Nephron progenitor cell (in vitro differentiated cells): Measurements from ENCODE around the gene ECE1.
"Not testable (repeated sequence)": the region's sequence is repeated elsewhere in the genome, so short reads cannot be mapped to it uniquely, and the experiment has no call there.

Source experiments
- DNase-seq: peaks from one replicate; pipeline ENCODE4 v3.0.0; 2021
- H3K27ac Mint-ChIP-seq: 2 replicates; pipeline ENCODE4 v1.8.0; 2021; ENCODE audit warnings: mild to moderate bottlenecking, moderate library complexity, mixed read lengths
- H3K27me3 Mint-ChIP-seq: 2 replicates; pipeline ENCODE4 v1.8.0; 2021; ENCODE audit warnings: mild to moderate bottlenecking, low read depth, mixed read lengths; ENCODE audit not compliant: poor library complexity
- H3K36me3 Mint-ChIP-seq: 2 replicates; pipeline ENCODE4 v1.8.0; 2021; ENCODE audit warnings: low read depth, mixed read lengths
- H3K4me1 Mint-ChIP-seq: 2 replicates; pipeline ENCODE4 v1.8.0; 2021; ENCODE audit warnings: mixed read lengths
- H3K4me3 Mint-ChIP-seq: 2 replicates; pipeline ENCODE4 v1.8.0; 2021; ENCODE audit warnings: mild to moderate bottlenecking, moderate library complexity, mixed read lengths
- H3K9me3 Mint-ChIP-seq: 2 replicates; pipeline ENCODE4 v1.8.0; 2021; ENCODE audit warnings: mild to moderate bottlenecking, moderate library complexity, mixed read lengths
- TF ChIP-seq, protein P1 (sequence below): fragments of 200-600 bp; sonication (generic); IDR thresholded peaks from 2 replicates; pipeline ENCODE4 v1.5.0; 2021; ENCODE audit warnings: antibody characterized with exemption

ECE1 gene

GRCh38 chr1:21205416-21205815, 84.8 kb downstream of the ECE1 start:
- H3K27ac Mint-ChIP-seq = no peak overlapping the region
- no peaks in the 10 kb centered on the region for H3K36me3 Mint-ChIP-seq
- peaks cover 10% of the 10 kb centered on the region for H3K27me3 Mint-ChIP-seq
- H3K9me3 Mint-ChIP-seq = no peaks in the 10 kb centered on the region
- no peak for DNase-seq
- H3K4me3 Mint-ChIP-seq = no peak overlapping the region
- TF ChIP-seq, protein P1, sequence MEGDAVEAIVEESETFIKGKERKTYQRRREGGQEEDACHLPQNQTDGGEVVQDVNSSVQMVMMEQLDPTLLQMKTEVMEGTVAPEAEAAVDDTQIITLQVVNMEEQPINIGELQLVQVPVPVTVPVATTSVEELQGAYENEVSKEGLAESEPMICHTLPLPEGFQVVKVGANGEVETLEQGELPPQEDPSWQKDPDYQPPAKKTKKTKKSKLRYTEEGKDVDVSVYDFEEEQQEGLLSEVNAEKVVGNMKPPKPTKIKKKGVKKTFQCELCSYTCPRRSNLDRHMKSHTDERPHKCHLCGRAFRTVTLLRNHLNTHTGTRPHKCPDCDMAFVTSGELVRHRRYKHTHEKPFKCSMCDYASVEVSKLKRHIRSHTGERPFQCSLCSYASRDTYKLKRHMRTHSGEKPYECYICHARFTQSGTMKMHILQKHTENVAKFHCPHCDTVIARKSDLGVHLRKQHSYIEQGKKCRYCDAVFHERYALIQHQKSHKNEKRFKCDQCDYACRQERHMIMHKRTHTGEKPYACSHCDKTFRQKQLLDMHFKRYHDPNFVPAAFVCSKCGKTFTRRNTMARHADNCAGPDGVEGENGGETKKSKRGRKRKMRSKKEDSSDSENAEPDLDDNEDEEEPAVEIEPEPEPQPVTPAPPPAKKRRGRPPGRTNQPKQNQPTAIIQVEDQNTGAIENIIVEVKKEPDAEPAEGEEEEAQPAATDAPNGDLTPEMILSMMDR = no peak
- no peaks in the 10 kb centered on the region for H3K4me1 Mint-ChIP-seq

- H3K4me3 Mint-ChIP-seq = no peak overlapping the region
- peaks cover 33% of the 10 kb centered on the region for H3K27me3 Mint-ChIP-seq
- no peaks in the 10 kb centered on the region for H3K36me3 Mint-ChIP-seq
- no peak for DNase-seq
- TF ChIP-seq, protein P1 = no peak
- no peak overlapping the region for H3K27ac Mint-ChIP-seq
- peaks cover 3% of the 10 kb centered on the region for H3K9me3 Mint-ChIP-seq
- H3K4me1 Mint-ChIP-seq = no peaks in the 10 kb centered on the region
Measured at GRCh38 chr1:21201650-21202049, 88.6 kb downstream of the ECE1 start.

- not testable (repeated sequence) for H3K27ac Mint-ChIP-seq, H3K4me3 Mint-ChIP-seq, H3K36me3 Mint-ChIP-seq, DNase-seq, H3K9me3 Mint-ChIP-seq, H3K4me1 Mint-ChIP-seq
- H3K27me3 Mint-ChIP-seq = peaks cover 33% of the 10 kb centered on the region
Measured at GRCh38 chr1:21201238-21201637, 89.0 kb downstream of the ECE1 start.

DNA sequence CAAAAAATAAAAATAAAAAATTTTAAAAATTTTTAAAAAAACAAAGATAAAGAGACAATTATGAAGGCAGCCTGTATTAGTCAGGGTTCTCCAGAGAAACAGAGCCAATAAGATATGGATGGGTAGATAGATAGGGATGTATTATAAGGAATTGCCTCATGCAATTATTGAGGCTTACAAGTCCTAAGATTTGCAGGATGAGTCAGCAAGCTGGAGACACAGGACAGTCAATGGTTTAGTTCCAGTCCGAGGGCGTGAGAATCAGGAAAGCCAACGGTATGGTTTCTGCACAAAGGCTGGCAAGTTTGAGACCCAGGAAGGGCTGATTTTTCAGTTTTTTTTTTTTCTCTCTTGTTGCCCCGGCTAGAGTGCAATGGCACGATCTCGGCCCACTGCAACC, 89.5 kb downstream of the ECE1 start:
- H3K27me3 Mint-ChIP-seq = peaks cover 33% of the 10 kb centered on the region
- H3K4me3 Mint-ChIP-seq = no peak overlapping the region
- TF ChIP-seq, protein P1 = no peak
- H3K27ac Mint-ChIP-seq = no peak overlapping the region
- H3K9me3 Mint-ChIP-seq = peaks cover 3% of the 10 kb centered on the region
- no peak for DNase-seq
- no peaks in the 10 kb centered on the region for H3K36me3 Mint-ChIP-seq
- H3K4me1 Mint-ChIP-seq = no peaks in the 10 kb centered on the region

DNA sequence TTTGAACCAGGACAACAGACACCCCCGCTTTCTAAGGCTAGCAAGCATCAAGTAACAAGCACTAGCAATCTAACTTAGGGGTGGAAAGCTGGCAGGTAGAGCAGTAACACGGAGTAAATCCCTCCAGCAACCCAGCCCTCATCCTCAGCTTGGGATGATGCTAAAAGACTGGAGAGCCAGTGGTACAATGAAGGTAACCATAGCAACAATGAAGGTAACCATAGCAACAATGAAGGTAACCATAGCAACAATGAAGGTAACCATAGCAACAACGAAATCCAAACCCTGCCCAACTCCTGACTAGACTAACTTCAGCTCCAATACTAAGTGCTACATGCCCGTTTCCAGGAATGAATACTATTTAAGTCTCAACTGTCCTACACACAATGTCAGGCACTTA, 91.3 kb downstream of the ECE1 start:
- no peak for DNase-seq
- Mint-ChIP-seq H3K4me1 (no peaks in the 10 kb centered on the region), H3K36me3 (no peaks in the 10 kb centered on the region), H3K27me3 (peaks cover 33% of the 10 kb centered on the region), H3K27ac (no peak overlapping the region), H3K4me3 (no peak overlapping the region), H3K9me3 (peaks cover 3% of the 10 kb centered on the region)
- TF ChIP-seq, protein P1 = no peak

DNA sequence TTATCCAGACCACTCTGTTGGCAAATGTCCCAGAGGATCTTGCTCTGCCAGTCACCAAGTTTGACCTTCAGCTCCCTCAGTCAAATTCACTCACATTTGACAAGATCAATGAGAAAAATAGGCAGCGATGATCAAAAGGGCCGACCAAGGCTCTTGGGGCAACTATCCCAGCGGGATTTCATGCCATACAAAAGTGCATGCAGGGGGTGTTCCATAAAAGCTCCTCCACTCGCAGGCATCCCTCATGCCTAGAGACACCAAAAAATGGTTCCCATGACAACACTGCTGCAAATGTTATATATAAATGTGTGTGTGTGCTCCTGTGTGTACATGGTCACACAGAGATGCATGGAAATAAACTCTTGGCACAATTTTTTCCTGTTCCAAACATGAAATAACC, 97.4 kb downstream of the ECE1 start:
- H3K9me3 Mint-ChIP-seq = no peaks in the 10 kb centered on the region
- H3K27ac Mint-ChIP-seq = no peak overlapping the region

More for the DNA sequence above, 97.4 kb downstream of the ECE1 start:
- no peak for DNase-seq
- TF ChIP-seq, protein P1 = no peak
- Mint-ChIP-seq H3K4me3 (no peak overlapping the region), H3K27me3 (peaks cover 66% of the 10 kb centered on the region), H3K4me1 (no peaks in the 10 kb centered on the region), H3K36me3 (no peaks in the 10 kb centered on the region)
